CD14-positive monocyte (primary cell): ENCODE data around the gene SLC6A8. TPM values are rescaled to one million over a fixed set of nuclear protein-coding genes. Genes with fewer than 3 reads are reported as not detected.
"Not testable (repeated sequence)": the region's sequence is repeated elsewhere in the genome, so short reads cannot be mapped to it uniquely, and the experiment has no call there.

ENCODE experiments used
- DNase-seq, 3 donors: peaks; one replicate each; pipeline ENCODE4 v3.0.0-alpha.2; 2011 to 2022
- H2AFZ ChIP-seq: 2 replicates; pipeline ENCODE4 v1.6.0; 2012; ENCODE audit warnings: mild to moderate bottlenecking, low read depth, low read length, inconsistent platforms; ENCODE audit not compliant: insufficient read depth, poor library complexity, severe bottlenecking
- H3K27ac ChIP-seq, 2 donors: 1 replicate in 1 of 2; 2 replicates in 1 of 2; pipeline ENCODE4 v1.5.1; 2012 to 2013; ENCODE audit warnings: low read length in 2 of 2, control low read depth in 1 of 2, inconsistent platforms in 1 of 2, low read depth in 1 of 2, mild to moderate bottlenecking in 1 of 2
- H3K27me3 ChIP-seq, 2 donors: one replicate each; pipeline versions ENCODE4 v1.6.0 to v1.6.1; 2011 to 2013; ENCODE audit warnings: low read length in 2 of 2; ENCODE audit not compliant: control insufficient read depth in 2 of 2, insufficient read depth in 2 of 2
- H3K36me3 ChIP-seq, 2 donors: replicated peaks in 1 of 2; 1 replicate in 1 of 2; 2 replicates in 1 of 2; pipeline versions ENCODE4 v1.5.1 to v1.6.1; 2012 to 2013; ENCODE audit warnings: low read length in 2 of 2, control low read depth in 1 of 2, inconsistent platforms in 1 of 2, mild to moderate bottlenecking in 1 of 2; ENCODE audit not compliant: insufficient read depth in 2 of 2, control insufficient read depth in 1 of 2
- H3K4me1 ChIP-seq, 2 donors: 1 replicate in 1 of 2; 2 replicates in 1 of 2; pipeline versions ENCODE4 v1.5.1 to v1.6.1; 2012 to 2013; ENCODE audit warnings: low read length in 2 of 2, control low read depth in 1 of 2, inconsistent platforms in 1 of 2, mild to moderate bottlenecking in 1 of 2, moderate library complexity in 1 of 2; ENCODE audit not compliant: insufficient read depth in 2 of 2, control insufficient read depth in 1 of 2
- H3K4me2 ChIP-seq: replicated peaks from 2 replicates; pipeline ENCODE3; 2012; ENCODE audit warnings: low read length, moderate library complexity, mild to moderate bottlenecking; ENCODE audit not compliant: poor library complexity, severe bottlenecking; ENCODE audit errors: extremely low read depth
- H3K4me3 ChIP-seq, 3 experiments: fragments of 200-600 bp in 1 of 3; sonication (generic) in 1 of 3; replicated peaks in 1 of 3; 1 replicate in 2 of 3; 2 replicates in 1 of 3; pipeline ENCODE4 v1.5.1; 2011 to 2013; ENCODE audit warnings: low read length in 3 of 3, mild to moderate bottlenecking in 3 of 3, control low read depth in 2 of 3, low read depth in 2 of 3, inconsistent platforms in 1 of 3, moderate library complexity in 1 of 3
- H3K79me2 ChIP-seq: 2 replicates; pipeline ENCODE4 v1.6.0; 2012; ENCODE audit warnings: mild to moderate bottlenecking, control low read depth, inconsistent platforms, low read length, moderate library complexity; ENCODE audit not compliant: insufficient read depth
- H3K9ac ChIP-seq: 2 replicates; pipeline ENCODE4 v1.6.0; 2017; ENCODE audit warnings: low read length, mild to moderate bottlenecking; ENCODE audit not compliant: insufficient read depth, poor library complexity, severe bottlenecking
- H3K9me3 ChIP-seq, 2 donors: replicated peaks in 1 of 2; 1 replicate in 1 of 2; 2 replicates in 1 of 2; pipeline versions ENCODE4 v1.5.1 to v1.6.1; 2012 to 2013; ENCODE audit warnings: low read length in 2 of 2, control low read depth in 1 of 2; ENCODE audit not compliant: control insufficient read depth in 1 of 2, insufficient read depth in 1 of 2
- H4K20me1 ChIP-seq: 2 replicates; pipeline ENCODE4 v1.6.0; 2012; ENCODE audit warnings: mild to moderate bottlenecking, low read length, control low read depth, moderate library complexity; ENCODE audit not compliant: insufficient read depth
- H3K27ac Mint-ChIP-seq, 7 donors: one replicate each; pipeline ENCODE4 v1.8.0; 2020; ENCODE audit warnings: mild to moderate bottlenecking in 7 of 7, mixed read lengths in 7 of 7, moderate library complexity in 6 of 7, inconsistent platforms in 2 of 7
- H3K27me3 Mint-ChIP-seq, 3 donors: one replicate each; pipeline ENCODE4 v1.8.0; 2021 to 2022; ENCODE audit warnings: low read depth in 3 of 3, mild to moderate bottlenecking in 3 of 3, mixed read lengths in 3 of 3, moderate library complexity in 3 of 3, inconsistent platforms in 1 of 3
- H3K36me3 Mint-ChIP-seq, 2 donors: one replicate each; pipeline ENCODE4 v1.8.0; 2020; ENCODE audit warnings: mixed read lengths in 2 of 2, inconsistent platforms in 1 of 2, mild to moderate bottlenecking in 1 of 2
- H3K4me1 Mint-ChIP-seq: one replicate; pipeline ENCODE4 v1.8.0; 2020; ENCODE audit warnings: mild to moderate bottlenecking, mixed read lengths
- H3K4me3 Mint-ChIP-seq, 2 donors: one replicate each; pipeline ENCODE4 v1.8.0; 2020; ENCODE audit warnings: mild to moderate bottlenecking in 2 of 2, mixed read lengths in 2 of 2, moderate library complexity in 1 of 2
- H3K9me3 Mint-ChIP-seq, 7 donors: one replicate each; pipeline ENCODE4 v1.8.0; 2020 to 2022; ENCODE audit warnings: mixed read lengths in 7 of 7, mild to moderate bottlenecking in 6 of 7, moderate library complexity in 6 of 7, inconsistent platforms in 2 of 7
- WGBS: methylation state at CpG from one replicate; pipeline ENCODE4 v1.1.5; 2013; ENCODE audit warnings: missing lambda C conversion rate; ENCODE audit not compliant: insufficient coverage; 5-methylcytosine and 5-hydroxymethylcytosine counted together
- intact Hi-C, 2 donors: fragments of 100-400 bp; cut with micrococcal nuclease; formaldehyde crosslinking; loops; one replicate each; pipeline versions ENCODE4 v1.15.0 to v1.15.1; 2023
- polyA plus RNA-seq, 3 donors: library from polyadenylated mRNA; depleted of rRNA in 1 of 3; unstranded in 2 of 3; stranded (reverse) in 1 of 3; fragments of 300-500 nt in 2 of 3; fragments of >200 nt in 1 of 3; fragmentation: Illumina TruSeq in 2 of 3; gene quantifications; 1 replicate in 2 of 3; 2 replicates in 1 of 3; pipeline ENCODE4 v1.2.3, GENCODE V29; 2012 to 2021

Gene SLC6A8
- polyA plus RNA-seq, 3 donors: 0.23 to 5.6 (median 0.85) TPM

GRCh38 chrX:153742796-153743467 is 55.2 kb downstream of the SLC6A8 start:
- intact Hi-C loops, H3K9me3 Mint-ChIP-seq, H3K79me2 ChIP-seq, H3K9me3 ChIP-seq, H3K27ac Mint-ChIP-seq, H3K4me2 ChIP-seq, H3K4me3 ChIP-seq, H3K27ac ChIP-seq, DNase-seq, H2AFZ ChIP-seq, H3K27me3 ChIP-seq, H4K20me1 ChIP-seq, H3K9ac ChIP-seq, H3K4me3 Mint-ChIP-seq: not testable (repeated sequence)
- Histone ChIP-seq H3K36me3 (peaks cover 21 to 28% of the 10 kb centered on the region in 2 donors), H3K4me1 (peaks cover 5 to 11% of the 10 kb centered on the region in 2 donors)
- H3K36me3 Mint-ChIP-seq: peaks cover 15 to 46% of the 10 kb centered on the region in 2 donors
- H3K27me3 Mint-ChIP-seq: peaks cover 0 to 26% (median 19%) of the 10 kb centered on the region in 3 donors
- peaks cover 12% of the 10 kb centered on the region for H3K4me1 Mint-ChIP-seq
- 94% methylated on average over 13 of the region's 32 CpGs for WGBS

- H3K9me3 ChIP-seq, intact Hi-C loops, H3K27ac Mint-ChIP-seq, H3K4me3 ChIP-seq, H3K4me2 ChIP-seq, H3K9me3 Mint-ChIP-seq, H4K20me1 ChIP-seq, H2AFZ ChIP-seq, H3K4me3 Mint-ChIP-seq, H3K27me3 ChIP-seq, H3K79me2 ChIP-seq, H3K27ac ChIP-seq, DNase-seq, H3K9ac ChIP-seq: not testable (repeated sequence)
- Mint-ChIP-seq H3K36me3 (peaks cover 12 to 41% of the 10 kb centered on the region in 2 donors), H3K27me3 (peaks cover 0 to 28% (median 19%) of the 10 kb centered on the region in 3 donors), H3K4me1 (peaks cover 12% of the 10 kb centered on the region)
- WGBS: 68% methylated on average over 3 of the region's 35 CpGs
- peaks cover 5 to 11% of the 10 kb centered on the region in 2 donors for H3K4me1 ChIP-seq
- peaks cover 17 to 21% of the 10 kb centered on the region in 2 donors for H3K36me3 ChIP-seq
Measured at GRCh38 chrX:153743468-153744209, 55.9 kb downstream of the SLC6A8 start.
